Peyer's patch (tissue), 4 donors: ENCODE data around the gene ENO1. TPM values are rescaled to one million over a fixed set of nuclear protein-coding genes. Genes with fewer than 3 reads are reported as not detected.
"Not testable (repeated sequence)": the region's sequence is repeated elsewhere in the genome, so short reads cannot be mapped to it uniquely, and the experiment has no call there.

Experiments
- DNase-seq, 3 donors: peaks; one replicate each; pipeline ENCODE4 v3.0.0-alpha.2; 2017 to 2019
- H3K27ac ChIP-seq, 4 donors: fragments of 200-600 bp; sonication (generic); one replicate each; pipeline ENCODE4 v1.5.1; 2016 to 2019
- H3K27me3 ChIP-seq, 2 donors: fragments of 200-600 bp; sonication (generic); one replicate each; pipeline ENCODE4 v1.5.1; 2019
- H3K36me3 ChIP-seq, 3 donors: fragments of 200-600 bp; sonication (generic); one replicate each; pipeline ENCODE4 v1.5.1; 2016 to 2019
- H3K4me1 ChIP-seq, 4 donors: fragments of 200-600 bp; sonication (generic); one replicate each; pipeline ENCODE4 v1.5.1; 2016 to 2019
- H3K4me3 ChIP-seq, 4 donors: fragments of 200-600 bp; sonication (generic); 1 replicate in 3 of 4; 2 replicates in 1 of 4; pipeline ENCODE4 v1.5.1; 2016 to 2019; ENCODE audit warnings: mild to moderate bottlenecking in 1 of 4
- H3K9me3 ChIP-seq, 4 donors: fragments of 200-600 bp; sonication (generic); one replicate each; pipeline ENCODE4 v1.5.1; 2016 to 2019; ENCODE audit warnings: mild to moderate bottlenecking in 1 of 4
- CTCF ChIP-seq, 6 experiments: fragments of 450-650 bp in 4 of 6; fragments of 200-600 bp in 2 of 6; sonication (generic) in 1 of 6; IDR thresholded peaks; one replicate each; pipeline ENCODE4 v1.5.1; 2017 to 2019; ENCODE audit warnings: antibody characterized with exemption in 6 of 6, mild to moderate bottlenecking in 3 of 6, moderate library complexity in 1 of 6
- POLR2A ChIP-seq, 2 donors: fragments of 450-650 bp; IDR thresholded peaks; one replicate each; pipeline ENCODE4 v1.5.1; 2017; ENCODE audit warnings: antibody characterized with exemption in 2 of 2, mild to moderate bottlenecking in 2 of 2, moderate library complexity in 2 of 2
- total RNA-seq, 4 donors: library from RNA; depleted of rRNA; stranded (reverse); fragments of >200 nt; gene quantifications; one replicate each; pipeline ENCODE4 v1.1.0, GENCODE V29; 2016

ENO1 gene
- total RNA-seq, 4 donors from 2014 or later = 355 to 547 (median 484) TPM

DNA sequence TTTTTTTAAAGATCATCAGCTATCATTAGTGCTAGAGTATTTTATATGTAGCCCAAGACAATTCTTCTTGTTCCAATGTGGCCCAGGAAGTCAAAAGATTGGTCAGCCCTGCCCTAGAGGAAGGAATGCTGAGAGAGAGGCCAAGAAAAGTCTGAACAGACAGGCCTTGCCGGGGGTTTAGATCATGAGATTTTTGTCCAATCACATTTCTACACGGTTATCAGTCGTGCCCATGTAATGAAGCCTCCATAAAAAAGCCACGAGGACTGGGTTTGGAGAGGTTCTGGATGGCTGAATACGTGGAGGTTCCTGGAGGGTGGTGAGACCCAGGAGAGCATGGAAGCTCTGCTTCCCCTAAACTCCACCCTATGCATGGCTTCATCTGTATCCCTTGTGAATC is 24.3 kb upstream of the ENO1 start:
- Histone ChIP-seq H3K27ac (no peak overlapping the region), H3K4me3 (no peak overlapping the region), H3K36me3 (no peaks in the 10 kb centered on the region), H3K4me1 (peaks cover 0 to 4% (median 0%) of the 10 kb centered on the region in 4 donors), H3K27me3 (no peaks in the 10 kb centered on the region), H3K9me3 (no peaks in the 10 kb centered on the region)
- DNase-seq = no peak
- TF ChIP-seq CTCF (IDR thresholded peaks at IDR 0.05) (no peak), POLR2A (IDR thresholded peaks at IDR 0.05) (no peak)

GRCh38 chr1:8900684-8901083 is 22.2 kb upstream of the ENO1 start:
- not testable (repeated sequence) for H3K36me3 ChIP-seq, H3K27me3 ChIP-seq, H3K27ac ChIP-seq, DNase-seq, H3K4me3 ChIP-seq, H3K4me1 ChIP-seq, H3K9me3 ChIP-seq

DNA sequence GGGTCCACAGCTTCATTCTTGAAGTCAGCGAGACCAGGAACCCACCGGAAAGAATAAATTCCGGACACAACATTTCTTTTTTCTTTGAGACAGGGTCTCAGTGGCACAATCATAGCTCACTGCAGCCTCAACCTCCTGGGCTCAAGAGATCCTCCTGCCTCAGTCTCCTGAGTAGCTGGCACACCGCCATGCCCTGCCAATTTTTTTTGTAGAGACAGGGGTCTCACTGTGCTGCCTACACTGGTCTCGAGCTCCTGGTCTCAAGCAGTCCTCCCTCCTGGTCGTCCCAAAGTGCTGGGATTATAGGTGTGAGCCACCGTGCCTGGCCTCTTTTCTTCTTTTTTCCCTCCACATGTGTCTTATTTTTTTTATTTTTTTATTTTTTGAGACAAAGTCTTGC is 20.6 kb upstream of the ENO1 start:
- peaks cover 0 to 4% (median 0%) of the 10 kb centered on the region in 4 donors for H3K4me1 ChIP-seq
- DNase-seq = no peak
- no peaks in the 10 kb centered on the region for H3K9me3 ChIP-seq
- H3K27me3 ChIP-seq = no peaks in the 10 kb centered on the region
- no peaks in the 10 kb centered on the region for H3K36me3 ChIP-seq
- no peak overlapping the region for H3K4me3 ChIP-seq
- no peak overlapping the region for H3K27ac ChIP-seq
- TF ChIP-seq CTCF (IDR thresholded peaks at IDR 0.05) (no peak), POLR2A (IDR thresholded peaks at IDR 0.05) (no peak)

DNA sequence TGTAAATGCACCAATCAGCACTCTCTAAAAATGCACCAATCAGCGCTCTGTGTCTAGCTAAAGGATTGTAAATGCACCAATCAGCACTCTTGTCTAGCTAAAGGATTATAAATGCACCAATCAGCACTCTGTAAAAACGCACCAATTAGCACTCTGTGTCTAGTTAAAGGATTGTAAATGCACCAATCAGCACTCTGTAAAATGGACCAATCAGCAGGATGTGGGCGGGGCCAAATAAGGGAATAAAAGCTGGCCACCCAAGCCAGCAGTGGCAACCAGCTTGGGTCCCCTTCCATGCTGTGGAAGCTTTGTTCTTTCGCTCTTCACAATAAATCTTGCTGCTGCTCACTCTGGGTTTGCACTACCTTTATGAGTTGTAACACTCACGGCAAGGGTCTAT is 19.9 kb upstream of the ENO1 start:
- DNase-seq, H3K27me3 ChIP-seq, H3K36me3 ChIP-seq, H3K27ac ChIP-seq, H3K4me3 ChIP-seq, H3K9me3 ChIP-seq, H3K4me1 ChIP-seq: not testable (repeated sequence)

- not testable (repeated sequence) for H3K36me3 ChIP-seq, H3K27ac ChIP-seq, H3K4me3 ChIP-seq, H3K27me3 ChIP-seq, DNase-seq, H3K9me3 ChIP-seq, H3K4me1 ChIP-seq
Observed at GRCh38 chr1:8897505-8897904, 19.0 kb upstream of the ENO1 start.

- H3K4me1 ChIP-seq, H3K4me3 ChIP-seq, DNase-seq, H3K9me3 ChIP-seq, H3K27me3 ChIP-seq, H3K27ac ChIP-seq, H3K36me3 ChIP-seq: not testable (repeated sequence)
Observed at GRCh38 chr1:8896775-8897174, 18.3 kb upstream of the ENO1 start.

GRCh38 chr1:8892026-8892425 is 13.5 kb upstream of the ENO1 start:
- peaks cover 0 to 14% (median 0%) of the 10 kb centered on the region in 4 donors for H3K4me1 ChIP-seq
- no peaks in the 10 kb centered on the region for H3K27me3 ChIP-seq
- H3K36me3 ChIP-seq = no peaks in the 10 kb centered on the region
- TF ChIP-seq CTCF (IDR thresholded peaks at IDR 0.05) (no peak), POLR2A (IDR thresholded peaks at IDR 0.05) (no peak)
- H3K27ac ChIP-seq = no peak overlapping the region
- H3K4me3 ChIP-seq = no peak overlapping the region
- no peak for DNase-seq
- no peaks in the 10 kb centered on the region for H3K9me3 ChIP-seq

GRCh38 chr1:8891401-8891800 is 12.9 kb upstream of the ENO1 start:
- DNase-seq = peak in 1 of 3 donors; percentile 4

More at GRCh38 chr1:8891401-8891800, 12.9 kb upstream of the ENO1 start:
- H3K4me1 ChIP-seq = peaks cover 0 to 14% (median 0%) of the 10 kb centered on the region in 4 donors
- TF ChIP-seq POLR2A (IDR thresholded peaks at IDR 0.05) (no peak), CTCF (IDR thresholded peaks at IDR 0.05) (no peak)
- no peaks in the 10 kb centered on the region for H3K27me3 ChIP-seq
- no peak overlapping the region for H3K4me3 ChIP-seq
- no peaks in the 10 kb centered on the region for H3K36me3 ChIP-seq
- no peaks in the 10 kb centered on the region for H3K9me3 ChIP-seq
- H3K27ac ChIP-seq = no peak overlapping the region
